Fibroblast of mammary gland (primary cell): Measurements from ENCODE around the gene ARHGAP19.
"Not testable (repeated sequence)": the region's sequence is repeated elsewhere in the genome, so short reads cannot be mapped to it uniquely, and the experiment has no call there.

Experiments used
- DNase-seq: peaks from one replicate; pipeline ENCODE4 v3.0.0-alpha.2; 2010; ENCODE audit warnings: low read depth
- H3K4me3 ChIP-seq: 2 replicates; pipeline ENCODE4 v1.5.1; 2011; ENCODE audit warnings: low read depth, mild to moderate bottlenecking, low read length, moderate library complexity; ENCODE audit not compliant: control insufficient read depth
- TF ChIP-seq, protein P1 (sequence below): conservative IDR thresholded peaks from 2 replicates; pipeline ENCODE4 v1.5.1; 2011; ENCODE audit warnings: low read depth, low read length, inconsistent platforms; ENCODE audit not compliant: control insufficient read depth, insufficient read depth

The ARHGAP19 gene

DNA sequence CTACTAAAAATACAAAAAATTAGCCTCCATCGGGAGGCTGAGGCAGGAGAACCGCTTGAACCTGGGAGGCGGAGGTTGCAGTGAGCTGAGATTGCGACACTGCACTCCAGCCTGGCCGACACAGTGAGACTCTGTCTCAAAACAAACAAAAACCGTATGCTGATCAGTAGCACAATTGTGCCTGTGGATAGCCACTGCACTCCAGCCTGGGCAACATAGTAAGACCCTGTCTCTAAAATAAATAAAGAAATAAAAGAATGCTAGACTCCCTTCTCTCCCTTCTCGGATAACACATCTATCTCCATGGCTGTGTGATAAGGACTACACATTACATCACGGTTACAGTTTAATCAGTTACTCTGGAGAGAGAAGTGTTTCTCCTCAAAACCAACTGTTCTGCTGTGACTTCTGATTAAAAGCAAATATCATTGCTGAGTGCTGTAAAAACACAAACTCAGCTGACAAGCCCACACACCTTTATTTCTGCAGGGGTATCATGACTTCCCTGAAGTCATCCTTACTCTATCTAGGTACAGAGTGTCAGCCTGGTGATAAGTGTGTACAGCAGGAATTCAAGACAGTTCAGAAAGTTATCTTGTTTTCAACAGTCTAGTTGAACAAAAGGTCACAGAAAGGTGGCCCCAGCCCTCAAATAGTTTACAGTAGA is 5.3 kb upstream of the ARHGAP19 start:
- TF ChIP-seq, protein P1, sequence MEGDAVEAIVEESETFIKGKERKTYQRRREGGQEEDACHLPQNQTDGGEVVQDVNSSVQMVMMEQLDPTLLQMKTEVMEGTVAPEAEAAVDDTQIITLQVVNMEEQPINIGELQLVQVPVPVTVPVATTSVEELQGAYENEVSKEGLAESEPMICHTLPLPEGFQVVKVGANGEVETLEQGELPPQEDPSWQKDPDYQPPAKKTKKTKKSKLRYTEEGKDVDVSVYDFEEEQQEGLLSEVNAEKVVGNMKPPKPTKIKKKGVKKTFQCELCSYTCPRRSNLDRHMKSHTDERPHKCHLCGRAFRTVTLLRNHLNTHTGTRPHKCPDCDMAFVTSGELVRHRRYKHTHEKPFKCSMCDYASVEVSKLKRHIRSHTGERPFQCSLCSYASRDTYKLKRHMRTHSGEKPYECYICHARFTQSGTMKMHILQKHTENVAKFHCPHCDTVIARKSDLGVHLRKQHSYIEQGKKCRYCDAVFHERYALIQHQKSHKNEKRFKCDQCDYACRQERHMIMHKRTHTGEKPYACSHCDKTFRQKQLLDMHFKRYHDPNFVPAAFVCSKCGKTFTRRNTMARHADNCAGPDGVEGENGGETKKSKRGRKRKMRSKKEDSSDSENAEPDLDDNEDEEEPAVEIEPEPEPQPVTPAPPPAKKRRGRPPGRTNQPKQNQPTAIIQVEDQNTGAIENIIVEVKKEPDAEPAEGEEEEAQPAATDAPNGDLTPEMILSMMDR: no peak
- H3K4me3 ChIP-seq: no peak overlapping the region
- peak; percentile 10 for DNase-seq

DNA sequence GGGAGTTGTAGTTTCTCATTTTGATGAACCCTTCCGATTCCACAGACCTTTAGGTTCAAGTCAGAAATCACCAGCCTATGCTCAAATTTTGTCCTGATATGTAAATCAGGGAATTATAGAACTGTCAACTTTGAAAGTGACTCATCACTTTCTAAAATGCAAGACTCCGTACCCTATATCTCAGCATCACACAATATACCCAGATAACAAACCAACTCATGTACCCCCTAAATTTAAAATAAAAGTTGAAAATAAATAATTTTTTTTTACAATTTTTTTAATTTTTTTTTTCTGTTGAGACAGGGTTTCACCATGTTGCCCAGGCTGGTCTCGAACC is 393 bp upstream of the ARHGAP19 start:
- DNase-seq: no peak
- TF ChIP-seq, protein P1: no peak
- H3K4me3 ChIP-seq: no peak overlapping the region

DNA sequence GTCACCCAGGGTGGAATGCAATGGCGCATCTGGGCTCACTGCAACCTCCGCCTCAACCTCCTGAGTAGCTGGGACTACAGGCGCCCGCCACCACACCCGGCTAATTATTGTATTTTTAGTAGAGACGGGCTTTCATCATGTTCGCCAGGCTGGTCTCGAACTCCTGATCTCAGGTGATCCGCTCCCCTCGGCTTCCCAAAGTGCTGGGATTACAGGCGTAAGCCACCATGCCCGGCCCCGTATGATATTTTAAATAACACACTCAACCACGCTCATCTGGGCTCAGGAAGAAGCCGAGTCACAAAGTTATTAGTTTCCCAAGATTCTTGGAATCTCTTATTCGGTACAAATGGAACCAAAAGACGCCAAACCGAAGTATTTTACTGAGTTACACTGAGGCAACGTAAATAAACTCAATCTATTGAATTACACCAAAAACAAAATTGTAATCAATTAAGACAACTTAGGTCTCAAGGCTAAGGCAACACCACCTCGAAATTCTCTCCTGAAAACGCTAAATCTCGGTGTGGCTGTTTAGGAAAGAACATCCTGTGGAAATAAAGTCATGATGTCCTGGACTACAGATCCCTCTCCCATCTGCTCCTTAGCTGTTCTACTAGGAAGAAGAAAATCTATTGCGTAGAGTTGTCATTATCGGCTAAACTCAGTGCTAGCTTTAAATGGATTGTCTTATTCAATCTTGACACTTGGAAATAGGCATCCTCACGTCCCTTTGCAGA is 910 bp downstream of the ARHGAP19 start:
- TF ChIP-seq, protein P1: no peak
- H3K4me3 ChIP-seq: peak overlapping the region; percentile 69
- DNase-seq: no peak

DNA sequence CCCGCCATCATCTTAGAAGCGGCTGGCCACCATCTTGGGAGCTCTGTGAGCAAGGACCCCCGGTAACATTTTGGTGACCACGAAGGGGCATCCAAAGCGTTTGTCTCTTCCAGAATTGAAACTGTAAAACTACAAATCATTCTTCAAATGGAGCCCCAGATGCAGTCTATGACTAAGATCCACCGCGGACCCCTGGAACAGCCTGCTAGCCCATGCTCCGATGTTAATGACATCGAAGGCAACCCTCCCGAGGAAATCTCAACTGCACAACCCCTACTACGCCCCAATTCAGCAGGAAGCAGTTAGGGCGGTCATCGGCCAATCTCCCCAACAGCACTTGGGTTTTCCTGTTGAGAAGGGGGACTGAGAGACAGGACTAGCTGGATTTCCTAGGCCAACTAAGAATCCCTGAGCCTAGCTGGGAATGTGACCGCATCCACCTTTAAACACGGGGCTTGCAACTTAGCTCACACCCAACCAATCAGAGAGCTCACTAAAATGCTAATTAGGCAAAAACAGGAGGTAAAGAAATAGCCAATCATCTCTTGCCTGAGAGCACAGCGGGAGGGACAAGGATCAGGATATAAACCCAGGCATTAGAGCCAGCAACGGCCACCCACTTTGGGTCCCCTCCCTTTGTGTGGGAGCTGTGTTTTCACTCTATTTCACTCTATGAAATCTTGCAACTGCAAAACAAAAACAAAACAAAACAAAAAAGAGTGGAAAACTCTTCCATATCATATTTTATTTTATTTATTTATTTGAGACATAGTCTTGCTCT is 1.7 kb downstream of the ARHGAP19 start:
- H3K4me3 ChIP-seq: peak overlapping the region; percentile 69

DNA sequence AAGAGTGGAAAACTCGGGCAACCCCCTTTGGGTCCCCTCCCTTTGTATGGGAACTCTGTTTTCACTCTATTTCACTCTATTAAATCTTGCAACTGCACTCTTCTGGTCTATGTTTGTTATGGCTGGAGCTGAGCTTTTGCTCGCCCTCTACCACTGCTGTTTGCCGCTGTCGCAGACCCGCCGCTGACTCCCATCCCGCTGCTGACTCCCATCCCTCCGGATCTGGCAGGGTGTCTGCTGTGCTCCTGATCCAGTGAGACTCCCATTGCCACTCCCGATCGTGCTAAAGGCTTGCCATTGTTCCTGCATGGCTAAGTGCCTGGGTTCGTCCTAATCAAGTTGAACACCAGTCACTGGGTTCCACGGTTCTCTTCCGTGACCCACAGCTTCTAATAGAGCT is 2.4 kb downstream of the ARHGAP19 start:
- DNase-seq, H3K4me3 ChIP-seq: not testable (repeated sequence)

More for the DNA sequence above, 1.7 kb downstream of the ARHGAP19 start:
- not testable (repeated sequence) for DNase-seq

DNA sequence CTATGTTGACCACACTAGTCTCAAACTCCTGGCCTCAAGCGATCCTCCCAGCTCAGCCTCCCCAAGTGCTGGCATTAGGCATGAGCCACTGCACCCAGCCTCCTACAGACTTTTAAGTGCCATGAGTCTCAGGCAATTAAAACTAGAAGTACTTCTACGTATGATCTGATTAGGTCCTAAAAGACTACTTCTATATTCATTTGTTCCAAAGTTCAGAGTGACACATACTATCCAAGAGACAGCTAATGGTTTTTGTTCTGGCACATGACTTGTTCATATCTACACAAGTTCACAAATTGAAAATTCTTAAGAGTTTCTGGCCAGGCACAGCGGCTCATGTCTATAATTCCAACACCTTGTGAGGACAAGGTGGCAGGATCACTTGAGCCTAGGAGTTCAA is 11.7 kb downstream of the ARHGAP19 start:
- no peak overlapping the region for H3K4me3 ChIP-seq
- TF ChIP-seq, protein P1: no peak
- no peak for DNase-seq

DNA sequence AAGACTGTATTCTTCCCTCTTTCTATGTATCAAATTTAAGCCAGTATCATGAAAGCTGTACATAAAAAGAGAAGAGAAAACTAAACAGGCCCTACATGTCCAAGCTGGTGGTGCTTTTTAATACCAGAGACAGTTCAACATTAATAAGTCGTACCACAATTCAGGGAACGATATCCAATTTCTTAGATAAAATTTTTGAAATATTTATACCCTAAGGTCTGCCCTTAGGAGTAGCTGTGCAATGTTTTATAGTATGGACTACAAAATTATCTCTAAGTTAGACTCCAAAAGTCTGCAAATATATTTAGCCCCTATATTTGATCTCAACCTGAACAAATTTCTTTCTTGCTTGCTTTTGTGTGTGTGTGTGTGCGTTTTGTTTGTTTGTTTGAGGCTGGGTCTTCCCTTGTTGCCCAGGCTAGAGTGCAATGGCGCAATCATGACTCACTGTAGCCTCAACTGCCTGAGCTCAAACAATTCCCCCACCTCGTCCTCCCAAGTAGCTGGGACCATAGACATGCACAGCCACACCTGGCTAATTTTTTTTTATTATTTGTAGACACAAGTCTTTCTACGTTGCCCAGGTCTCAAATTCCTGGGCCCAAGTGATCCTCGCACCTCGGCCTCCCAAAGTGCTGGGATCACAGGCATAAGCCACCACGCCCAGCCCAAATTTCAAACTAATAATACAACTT is 13.2 kb downstream of the ARHGAP19 start:
- no peak overlapping the region for H3K4me3 ChIP-seq
- peak; percentile 77 for DNase-seq
- TF ChIP-seq, protein P1: no peak
